ENCODE results near the gene VTI1A.

DNA sequence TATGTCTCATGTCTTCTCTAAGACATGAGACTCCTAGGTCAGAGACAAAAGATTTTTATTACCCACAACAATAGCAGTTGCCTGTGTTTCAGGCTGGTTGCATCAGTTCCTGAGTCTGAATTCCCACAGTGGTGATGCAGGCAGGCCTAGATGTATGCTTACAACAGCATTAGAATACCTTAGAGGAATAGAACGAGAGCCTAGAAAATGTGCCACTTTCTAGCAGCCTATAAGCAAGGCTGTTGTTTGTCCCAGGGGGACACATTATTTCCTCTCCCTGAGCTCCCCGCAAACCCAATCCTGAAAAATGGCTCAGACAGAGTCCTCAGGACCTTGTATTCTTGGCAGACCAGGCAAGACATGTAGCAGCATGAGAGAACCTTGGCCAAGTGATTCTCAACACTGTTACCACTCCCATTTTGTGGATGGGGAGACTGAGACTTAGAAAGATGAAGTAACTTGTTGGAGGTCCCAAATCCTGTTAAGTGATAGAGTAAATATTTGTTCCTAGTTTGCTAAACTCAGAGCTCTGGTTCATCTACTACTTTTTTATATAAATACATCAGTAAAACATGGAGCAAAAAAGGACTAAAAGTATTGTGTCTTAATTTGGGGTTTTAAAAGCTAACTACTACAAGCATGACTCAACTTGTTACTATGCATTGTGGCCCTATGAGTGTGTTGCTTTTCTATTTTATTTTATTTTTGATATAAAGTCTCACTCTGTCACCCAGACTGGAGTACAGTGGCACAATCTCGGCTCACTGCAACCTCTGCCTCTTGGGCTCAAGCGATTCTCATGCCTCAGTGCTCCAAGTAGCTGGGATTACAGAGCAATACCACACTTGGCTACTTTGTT is 14.2 kb downstream of the VTI1A start:
- TF ChIP-seq, protein P1, sequence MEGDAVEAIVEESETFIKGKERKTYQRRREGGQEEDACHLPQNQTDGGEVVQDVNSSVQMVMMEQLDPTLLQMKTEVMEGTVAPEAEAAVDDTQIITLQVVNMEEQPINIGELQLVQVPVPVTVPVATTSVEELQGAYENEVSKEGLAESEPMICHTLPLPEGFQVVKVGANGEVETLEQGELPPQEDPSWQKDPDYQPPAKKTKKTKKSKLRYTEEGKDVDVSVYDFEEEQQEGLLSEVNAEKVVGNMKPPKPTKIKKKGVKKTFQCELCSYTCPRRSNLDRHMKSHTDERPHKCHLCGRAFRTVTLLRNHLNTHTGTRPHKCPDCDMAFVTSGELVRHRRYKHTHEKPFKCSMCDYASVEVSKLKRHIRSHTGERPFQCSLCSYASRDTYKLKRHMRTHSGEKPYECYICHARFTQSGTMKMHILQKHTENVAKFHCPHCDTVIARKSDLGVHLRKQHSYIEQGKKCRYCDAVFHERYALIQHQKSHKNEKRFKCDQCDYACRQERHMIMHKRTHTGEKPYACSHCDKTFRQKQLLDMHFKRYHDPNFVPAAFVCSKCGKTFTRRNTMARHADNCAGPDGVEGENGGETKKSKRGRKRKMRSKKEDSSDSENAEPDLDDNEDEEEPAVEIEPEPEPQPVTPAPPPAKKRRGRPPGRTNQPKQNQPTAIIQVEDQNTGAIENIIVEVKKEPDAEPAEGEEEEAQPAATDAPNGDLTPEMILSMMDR (IDR thresholded peaks at IDR 0.05): no peak
- TF ChIP-seq POLR2A (IDR thresholded peaks at IDR 0.05): no peak

All from esophagus squamous epithelium (tissue), 4 donors.